ENCODE data around the gene DPY30.

GRCh38 chr2:31983762-31984467 lies 55.7 kb downstream of the DPY30 start:
- TF ChIP-seq CTCF (IDR thresholded peaks at IDR 0.05) (no peak), POLR2AphosphoS5 (IDR thresholded peaks at IDR 0.05; ENCODE audit: low read depth, low read length) (no peak)

All from Panc1 (cell line).